ENCODE data around the gene NRL.

Gene NRL

GRCh38 chr14:24137529-24138395 is 23.0 kb upstream of the NRL start:
- Histone ChIP-seq H3K36me3 (ENCODE audit: insufficient read depth) (no peaks in the 10 kb centered on the region), H3K9ac (no peak overlapping the region), H3K4me3 (IDR thresholded peaks at IDR 0.05; ENCODE audit: insufficient read depth, low read depth, low read length) (no peak overlapping the region), H3K27me3 (ENCODE audit: insufficient read depth, low read depth) (no peaks in the 10 kb centered on the region), H3K4me1 (ENCODE audit: low read depth, poor library complexity, severe bottlenecking) (peaks cover 17% of the 10 kb centered on the region), H2AFZ (ENCODE audit: low read depth) (no peak overlapping the region), H3K4me2 (peak overlapping the region; percentile 40; the same call in 1 of the 2 replicates), H4K20me1 (ENCODE audit: insufficient read depth) (no peaks in the 10 kb centered on the region), H3K79me2 (ENCODE audit: insufficient read depth, low read depth) (peaks cover 7% of the 10 kb centered on the region; the same call in 1 of the 2 replicates), H3K27ac (no peak overlapping the region)
- no peak for TF ChIP-seq CTCF (conservative IDR thresholded peaks at IDR 0.05; ENCODE audit: low read depth, low read length)

DNA sequence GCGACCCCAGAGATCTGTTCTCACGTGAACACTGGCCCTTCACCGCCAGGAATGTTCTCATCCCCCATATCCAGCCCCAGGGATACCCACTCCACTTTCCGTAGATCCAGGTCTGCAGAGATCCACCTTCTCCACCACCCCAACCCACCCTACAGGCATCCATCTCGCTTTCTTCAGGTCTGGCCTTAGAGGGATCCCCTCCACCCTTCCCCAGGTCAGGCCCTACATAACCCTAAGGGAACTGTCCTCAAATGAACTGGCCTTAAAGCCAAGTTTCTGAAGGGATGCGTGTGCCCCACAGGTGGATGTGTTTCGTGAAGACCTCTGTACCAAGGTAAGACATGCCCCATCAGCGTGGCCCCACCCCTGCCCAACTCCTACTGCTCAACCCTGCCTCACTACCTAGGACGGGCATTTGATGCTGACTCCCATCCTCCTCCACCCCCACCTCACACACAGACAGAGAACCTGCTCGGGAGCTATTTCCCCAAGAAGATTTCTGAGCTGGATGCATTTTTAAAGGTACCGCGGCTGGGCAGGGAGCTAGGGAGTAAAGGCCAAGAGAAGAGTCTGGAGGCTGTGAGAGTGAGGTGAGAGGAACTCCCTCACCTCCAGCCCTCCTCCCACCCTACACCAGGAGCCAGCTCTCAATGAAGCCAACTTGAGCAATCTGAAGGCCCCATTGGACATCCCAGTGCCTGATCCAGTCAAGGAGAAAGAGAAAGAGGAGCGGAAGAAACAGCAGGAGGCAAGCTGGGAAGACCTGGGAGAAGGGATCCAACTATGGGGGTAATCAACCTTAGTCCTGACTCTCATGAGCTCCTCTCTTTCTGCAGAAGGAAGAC is 22.2 kb upstream of the NRL start:
- no peaks in the 10 kb centered on the region for H4K20me1 ChIP-seq (ENCODE audit: insufficient read depth)
- peaks cover 15% of the 10 kb centered on the region for H3K4me1 ChIP-seq (ENCODE audit: low read depth, poor library complexity, severe bottlenecking)
- no peak for TF ChIP-seq CTCF (conservative IDR thresholded peaks at IDR 0.05; ENCODE audit: low read depth, low read length)
- no peaks in the 10 kb centered on the region for H3K27me3 ChIP-seq (ENCODE audit: insufficient read depth, low read depth)
- peak overlapping the region; percentile 40 for H3K4me2 ChIP-seq
- no peak overlapping the region for H2AFZ ChIP-seq (ENCODE audit: low read depth)
- H3K4me3 ChIP-seq (IDR thresholded peaks at IDR 0.05; ENCODE audit: insufficient read depth, low read depth, low read length), result no peak overlapping the region
- peaks cover 7% of the 10 kb centered on the region; the same call in 1 of the 2 replicates for H3K79me2 ChIP-seq (ENCODE audit: insufficient read depth, low read depth)
- H3K36me3 ChIP-seq (ENCODE audit: insufficient read depth), result no peaks in the 10 kb centered on the region
- H3K9ac ChIP-seq, result peak overlapping the region; percentile 79; the same call in 1 of the 2 replicates
- H3K27ac ChIP-seq, result no peak overlapping the region

DNA sequence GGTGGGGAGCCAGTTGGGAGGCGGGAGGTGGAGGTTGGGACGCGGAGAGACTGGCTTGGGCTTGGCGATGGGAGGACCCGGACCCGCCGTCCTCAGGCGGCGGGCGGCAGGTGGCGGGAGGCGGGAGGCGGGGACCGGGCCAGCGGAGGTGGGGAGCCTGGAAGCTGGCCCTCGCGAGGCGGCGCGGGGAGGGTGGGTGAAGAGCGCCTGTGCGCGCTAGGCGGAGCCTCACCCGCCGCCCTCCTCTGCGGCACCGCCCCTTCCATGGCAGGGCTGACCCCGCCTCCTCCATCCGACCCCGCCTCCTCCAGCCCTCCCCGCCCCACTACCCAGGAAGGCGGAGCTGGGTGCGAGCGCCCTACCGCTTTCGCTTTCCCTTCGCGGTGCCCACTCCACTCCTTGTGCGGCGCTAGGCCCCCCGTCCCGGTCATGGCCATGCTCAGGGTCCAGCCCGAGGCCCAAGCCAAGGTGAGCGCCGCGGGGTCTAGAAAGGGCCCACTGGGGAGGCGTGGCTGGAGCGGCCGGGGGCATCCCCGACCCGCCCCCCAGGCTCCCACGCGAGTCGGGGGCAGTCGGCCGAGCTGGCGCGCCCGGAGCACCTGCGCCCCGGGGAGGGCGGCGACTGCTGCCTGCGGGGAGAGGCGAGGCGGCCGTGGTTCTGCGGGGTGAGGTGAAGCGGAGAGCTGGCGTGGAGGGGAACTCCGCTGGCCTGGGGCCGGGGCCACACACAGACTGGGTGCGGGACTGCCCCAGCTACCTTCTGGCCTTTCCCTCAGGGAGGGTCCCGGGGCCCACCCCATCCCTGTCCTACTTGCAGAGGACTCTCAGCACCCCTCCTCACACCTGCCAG is 21.3 kb upstream of the NRL start, which contains the start of gene PSME1:
TSS of gene PSME1 (plus strand) at position 361 of the 850 bp plus-strand sequence. CDS start at position 430, 69 bp downstream.
- Histone ChIP-seq H4K20me1 (ENCODE audit: insufficient read depth) (no peaks in the 10 kb centered on the region), H2AFZ (ENCODE audit: low read depth) (peak within 1 kb of the TSS; percentile 90; the same call in 1 of the 2 replicates), H3K4me3 (IDR thresholded peaks at IDR 0.05; ENCODE audit: insufficient read depth, low read depth, low read length) (no peak within 1 kb of the TSS), H3K79me2 (ENCODE audit: insufficient read depth, low read depth) (peaks cover 7% of the 10 kb centered on the region; the same call in 1 of the 2 replicates), H3K4me2 (peak within 1 kb of the TSS; percentile 68), H3K27ac (peak within 1 kb of the TSS; percentile 39; the same call in 1 of the 2 replicates), H3K27me3 (ENCODE audit: insufficient read depth, low read depth) (no peaks in the 10 kb centered on the region), H3K9ac (peak within 1 kb of the TSS; percentile 79), H3K4me1 (ENCODE audit: low read depth, poor library complexity, severe bottlenecking) (peaks cover 15% of the 10 kb centered on the region), H3K36me3 (ENCODE audit: insufficient read depth) (no peaks in the 10 kb centered on the region)
- TF ChIP-seq CTCF (conservative IDR thresholded peaks at IDR 0.05; ENCODE audit: low read depth, low read length), result no peak

DNA sequence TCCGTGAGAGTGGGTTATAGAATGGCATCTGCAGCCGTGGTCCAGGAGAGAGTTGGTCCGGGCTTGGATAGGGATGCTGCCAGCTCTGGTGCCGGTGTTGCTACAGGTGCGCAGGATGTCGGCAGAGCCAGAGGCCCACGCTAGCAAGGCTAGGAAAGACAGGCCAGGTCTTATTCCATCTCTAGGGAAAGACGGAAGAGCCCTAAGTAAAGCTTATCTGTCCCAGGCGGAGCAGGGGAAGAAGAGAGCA is 20.8 kb upstream of the NRL start:
- TF ChIP-seq CTCF (conservative IDR thresholded peaks at IDR 0.05; ENCODE audit: low read depth, low read length), result no peak
- Histone ChIP-seq H2AFZ (ENCODE audit: low read depth) (peak overlapping the region; percentile 90; the same call in 1 of the 2 replicates), H3K27ac (no peak overlapping the region), H3K79me2 (ENCODE audit: insufficient read depth, low read depth) (peaks cover 7% of the 10 kb centered on the region; the same call in 1 of the 2 replicates), H3K4me3 (IDR thresholded peaks at IDR 0.05; ENCODE audit: insufficient read depth, low read depth, low read length) (no peak overlapping the region), H3K36me3 (ENCODE audit: insufficient read depth) (no peaks in the 10 kb centered on the region), H3K4me2 (peak overlapping the region; percentile 68; the same call in 1 of the 2 replicates), H4K20me1 (ENCODE audit: insufficient read depth) (no peaks in the 10 kb centered on the region), H3K9ac (no peak overlapping the region), H3K27me3 (ENCODE audit: insufficient read depth, low read depth) (no peaks in the 10 kb centered on the region), H3K4me1 (ENCODE audit: low read depth, poor library complexity, severe bottlenecking) (peaks cover 15% of the 10 kb centered on the region)

All from KMS-11 (cell line).